NT2/D1 (cell line): ENCODE measurements around the gene HSF2BP.

ENCODE experiments used
- SUZ12 ChIP-seq: IDR thresholded peaks from 2 replicates; pipeline ENCODE4 v1.6.1; 2011; ENCODE audit not compliant: insufficient read length, insufficient read depth; ENCODE audit errors: extremely low read depth
- ZNF274 ChIP-seq: IDR thresholded peaks from 2 replicates; pipeline ENCODE4 v1.6.1; 2011; ENCODE audit warnings: mild to moderate bottlenecking, low read depth, low read length

DNA sequence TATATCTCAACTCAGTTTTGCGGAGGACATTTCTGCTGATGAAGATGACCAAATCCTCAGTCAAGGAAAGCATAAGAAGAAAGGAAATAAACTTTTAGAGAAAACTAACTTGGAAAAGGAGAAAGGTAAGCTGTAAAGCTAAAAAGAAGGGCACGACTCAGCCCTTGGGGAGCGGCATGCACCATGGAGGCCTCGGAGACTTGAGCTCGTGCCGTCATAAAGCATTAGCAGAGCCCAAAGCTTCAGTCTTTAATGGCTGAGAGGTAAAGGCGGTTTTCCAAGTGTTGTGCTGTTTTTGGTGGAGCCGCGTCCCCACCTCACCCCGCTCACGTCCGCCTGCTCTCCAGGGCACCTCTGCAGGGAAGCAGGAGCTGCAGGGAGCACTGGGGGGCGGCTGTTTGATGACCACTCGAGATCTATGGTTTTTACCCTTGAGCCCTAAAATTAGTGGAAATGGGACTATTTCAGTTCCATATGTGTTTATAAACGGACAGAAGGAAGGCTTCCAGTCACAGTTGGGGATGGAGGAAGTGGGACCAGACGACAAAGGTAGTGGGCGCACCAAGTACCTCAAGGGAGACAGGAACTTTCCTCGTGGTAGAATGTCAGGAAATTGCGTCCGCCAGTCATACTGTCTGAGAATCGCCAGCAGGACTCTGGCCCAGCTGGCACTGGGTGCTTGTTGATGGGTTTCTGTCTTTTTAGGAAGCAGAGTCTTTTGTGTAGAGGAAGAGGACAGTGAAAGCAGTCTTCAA, 27.7 kb upstream of the HSF2BP start:
- no peak for TF ChIP-seq ZNF274
- no peak for TF ChIP-seq SUZ12
